Measurements from ENCODE around the gene SOX2.
A peak's percentile ranks its signal among the peaks of the same experiment; 100 is the strongest.

SOX2 gene

DNA sequence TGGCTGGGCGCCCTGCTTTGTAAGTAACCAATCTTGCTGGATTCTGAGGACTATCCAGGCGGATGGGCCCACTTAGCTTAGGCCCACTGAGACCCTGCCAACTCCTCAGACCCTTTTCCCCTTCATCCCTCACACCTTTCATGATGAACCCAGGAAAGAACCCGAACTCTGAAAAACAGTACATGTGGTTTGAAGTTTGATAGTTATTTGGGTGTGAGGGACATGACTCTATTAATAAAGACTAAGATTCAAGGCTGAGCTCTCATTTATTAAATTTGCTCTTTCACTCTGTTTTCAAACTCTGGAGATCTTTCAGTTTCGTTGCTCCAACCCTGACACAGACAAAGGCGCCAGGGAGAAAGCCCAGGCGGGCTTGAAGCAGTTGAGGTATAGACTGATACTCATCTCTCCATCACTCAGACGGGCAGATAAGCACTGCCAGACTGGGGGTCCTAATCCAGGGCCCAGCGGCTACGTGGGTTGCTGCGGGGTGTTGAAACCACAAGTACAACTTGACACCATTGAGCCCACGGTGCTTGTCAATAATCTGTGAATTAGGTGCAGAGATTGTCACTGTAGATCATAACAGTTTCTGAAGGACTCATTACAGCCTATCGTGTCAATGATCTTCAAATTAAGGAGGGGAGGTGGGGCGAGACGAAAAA is 7.2 kb upstream of the SOX2 start:
- DNase-seq: no peak

GRCh38 chr3:181705086-181705480 is 6.6 kb upstream of the SOX2 start:
- DNase-seq: no peak

- no peak for DNase-seq
Measured at GRCh38 chr3:181707980-181708379, 3.7 kb upstream of the SOX2 start.

- DNase-seq: peak; percentile 24
Measured at GRCh38 chr3:181709537-181710279, 2.0 kb upstream of the SOX2 start.

DNA sequence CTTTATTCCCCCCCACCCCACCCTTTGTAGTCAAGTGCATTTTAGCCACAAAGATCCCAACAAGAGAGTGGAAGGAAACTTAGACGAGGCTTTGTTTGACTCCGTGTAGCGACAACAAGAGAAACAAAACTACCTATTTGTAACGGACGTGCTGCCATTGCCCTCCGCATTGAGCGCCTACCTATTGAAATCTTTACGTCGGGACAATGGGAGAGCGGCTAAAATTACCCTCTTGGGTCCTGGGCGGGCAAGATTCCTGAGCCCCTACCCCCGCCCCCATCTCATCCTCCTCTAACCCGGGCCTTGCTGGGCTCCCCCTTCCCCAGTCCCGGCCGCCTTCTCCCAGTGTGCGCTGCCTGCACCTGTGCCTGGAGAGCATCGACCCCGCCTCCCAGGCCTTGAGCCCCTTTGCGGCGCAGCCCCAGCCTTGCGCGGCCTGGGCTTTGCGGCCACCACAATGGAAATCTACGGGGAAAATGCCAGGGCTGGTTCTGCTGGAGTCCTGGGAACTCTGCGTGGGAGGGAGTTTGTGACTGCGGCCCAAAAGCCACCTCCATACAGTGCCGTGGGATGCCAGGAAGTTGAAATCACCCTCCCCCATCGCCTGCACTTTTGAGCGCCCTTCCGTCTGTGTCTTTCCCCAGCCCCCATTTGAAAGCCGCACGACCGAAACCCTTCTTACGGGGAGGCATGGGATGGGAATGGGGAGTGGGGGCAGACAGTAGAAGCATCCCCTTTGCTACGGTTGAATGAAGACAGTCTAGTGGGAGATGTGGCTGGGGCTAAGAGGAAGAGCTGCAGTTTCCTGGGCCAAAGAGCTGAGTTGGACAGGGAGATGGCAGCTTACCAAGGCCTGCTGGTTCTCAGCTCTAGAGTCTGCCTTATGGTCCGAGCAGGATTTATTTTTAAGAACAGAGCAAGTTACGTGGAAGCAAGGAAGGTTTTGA is 1.1 kb upstream of the SOX2 start:
- DNase-seq: no peak

GRCh38 chr3:181712226-181712552 is 464 bp downstream of the SOX2 start:
- no peak for DNase-seq

GRCh38 chr3:181712553-181713279 is 991 bp downstream of the SOX2 start:
- DNase-seq: no peak

DNA sequence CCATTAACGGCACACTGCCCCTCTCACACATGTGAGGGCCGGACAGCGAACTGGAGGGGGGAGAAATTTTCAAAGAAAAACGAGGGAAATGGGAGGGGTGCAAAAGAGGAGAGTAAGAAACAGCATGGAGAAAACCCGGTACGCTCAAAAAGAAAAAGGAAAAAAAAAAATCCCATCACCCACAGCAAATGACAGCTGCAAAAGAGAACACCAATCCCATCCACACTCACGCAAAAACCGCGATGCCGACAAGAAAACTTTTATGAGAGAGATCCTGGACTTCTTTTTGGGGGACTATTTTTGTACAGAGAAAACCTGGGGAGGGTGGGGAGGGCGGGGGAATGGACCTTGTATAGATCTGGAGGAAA is 1.5 kb downstream of the SOX2 start:
- DNase-seq: no peak

- DNase-seq: no peak
Measured at GRCh38 chr3:181713676-181714612, 2.2 kb downstream of the SOX2 start.

- no peak for DNase-seq
Measured at GRCh38 chr3:181715571-181716340, 4.0 kb downstream of the SOX2 start.

- no peak for DNase-seq
Measured at GRCh38 chr3:181716966-181717365, 5.2 kb downstream of the SOX2 start.

- no peak for DNase-seq
Measured at GRCh38 chr3:181717549-181718171, 5.9 kb downstream of the SOX2 start.

GRCh38 chr3:181718369-181718768 is 6.6 kb downstream of the SOX2 start:
- no peak for DNase-seq

DNA sequence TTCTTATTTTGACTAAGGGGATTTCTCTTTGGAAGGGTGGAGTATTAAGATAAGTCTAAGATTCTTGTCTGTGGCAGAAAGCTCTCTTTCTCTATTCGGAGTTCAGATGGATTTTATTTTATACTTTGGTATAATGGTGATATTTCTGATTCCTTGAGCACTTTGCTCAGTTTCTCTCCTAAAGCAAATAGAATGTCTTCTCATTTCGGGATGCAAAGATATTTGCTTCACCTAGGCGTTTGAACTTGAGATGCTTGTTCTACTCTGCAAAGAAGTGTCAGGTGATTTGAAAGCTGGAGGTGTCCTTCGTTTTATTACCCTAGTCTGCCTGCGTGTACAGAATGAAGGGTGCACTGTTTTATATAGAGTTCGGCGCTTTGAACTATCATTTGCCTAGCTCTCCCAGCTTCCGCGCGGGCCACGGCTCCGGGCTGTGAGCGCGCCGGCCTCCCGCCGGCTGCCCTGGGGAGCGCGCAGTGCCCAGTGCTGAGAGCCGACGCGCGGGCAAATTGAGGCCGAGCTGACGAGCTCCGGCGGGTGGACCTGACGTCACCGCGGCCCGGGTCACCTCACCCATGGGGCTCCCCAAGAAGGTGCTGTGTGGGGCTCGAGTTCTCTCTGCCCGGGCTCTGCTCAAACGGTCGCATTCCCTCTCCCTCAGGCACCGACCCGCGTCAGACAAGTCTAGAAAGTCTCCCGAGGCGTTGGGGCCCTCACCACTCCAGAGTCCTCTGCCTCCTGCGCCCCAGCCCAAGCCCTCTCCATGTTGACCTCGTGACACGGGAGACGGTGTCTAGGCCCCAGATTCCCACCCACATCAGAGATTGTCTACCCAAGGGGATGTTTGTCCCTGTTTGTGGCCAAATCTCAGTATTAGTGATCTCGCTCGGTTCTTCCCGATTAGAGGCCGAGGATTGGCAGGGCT is 7.5 kb downstream of the SOX2 start:
- DNase-seq: no peak

DNA sequence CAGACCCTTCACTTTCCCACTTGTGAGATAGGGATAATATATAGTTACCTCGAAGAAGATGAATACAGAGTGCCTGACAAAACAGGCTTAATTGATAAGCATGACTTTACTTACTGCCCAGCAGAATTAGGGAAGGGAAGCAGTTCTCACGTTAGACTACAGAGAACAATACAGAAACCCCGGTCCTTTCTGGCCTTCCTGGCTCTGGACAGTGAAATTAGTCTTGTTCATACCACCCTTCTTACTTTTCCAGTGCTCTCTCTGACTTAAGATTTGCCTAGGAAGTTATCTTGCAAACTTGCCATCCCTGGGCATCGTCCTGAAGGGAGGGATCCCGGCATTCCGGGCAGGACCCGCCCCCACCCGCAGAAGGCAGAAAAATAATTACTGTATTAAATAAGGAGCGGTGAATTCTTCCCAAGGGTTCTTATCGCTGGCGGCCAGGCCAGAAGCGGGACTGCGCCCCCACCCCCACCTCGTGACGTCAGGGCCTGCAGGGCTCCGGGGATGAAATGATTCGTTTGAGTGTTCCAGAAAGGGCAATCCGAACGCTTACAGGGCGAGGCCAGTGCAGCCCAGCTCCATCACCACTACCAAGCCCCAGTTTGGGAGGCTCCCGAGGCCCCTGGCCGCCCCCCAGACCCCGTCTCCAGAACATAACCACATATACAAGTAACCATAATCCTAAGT is 8.4 kb downstream of the SOX2 start:
- no peak for DNase-seq

DNA sequence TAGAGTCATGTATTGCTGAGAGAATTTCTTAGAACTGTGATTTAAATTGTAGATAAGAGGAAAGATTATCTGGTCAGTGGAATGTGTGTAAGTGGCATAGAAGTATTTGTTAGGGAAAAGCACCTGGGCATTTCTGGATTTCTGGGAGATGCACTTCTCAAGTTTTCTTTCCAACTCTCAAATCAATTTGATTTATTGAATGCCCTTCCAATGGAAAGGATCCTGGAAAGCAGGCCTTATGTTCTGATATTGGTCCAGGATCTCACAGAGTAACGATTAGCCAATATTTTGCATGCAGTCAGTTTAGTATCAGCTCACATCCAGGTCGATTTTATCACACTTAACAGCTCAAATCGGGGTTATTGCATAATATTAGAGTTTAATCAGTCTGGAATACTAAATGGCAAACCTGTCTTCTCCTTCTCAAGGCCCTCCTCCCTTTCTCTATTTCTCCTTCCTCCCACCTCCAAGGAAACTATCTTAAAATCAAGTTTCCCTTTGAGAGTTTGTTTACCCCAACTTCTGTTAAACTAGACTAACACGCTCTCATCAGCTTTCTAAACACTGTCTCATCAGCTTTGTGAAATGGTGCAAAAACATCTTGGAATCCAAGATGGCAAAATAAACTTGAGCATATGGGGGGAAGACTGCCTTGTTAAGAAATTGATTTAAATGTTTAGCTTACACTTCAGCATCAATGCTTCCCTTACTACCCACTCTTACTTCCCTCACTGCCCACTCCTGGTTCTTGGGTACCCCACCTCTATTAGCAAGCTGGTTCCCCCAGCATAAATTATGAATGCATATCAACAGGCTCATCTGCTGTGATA is 9.5 kb downstream of the SOX2 start:
- no peak for DNase-seq

DNA sequence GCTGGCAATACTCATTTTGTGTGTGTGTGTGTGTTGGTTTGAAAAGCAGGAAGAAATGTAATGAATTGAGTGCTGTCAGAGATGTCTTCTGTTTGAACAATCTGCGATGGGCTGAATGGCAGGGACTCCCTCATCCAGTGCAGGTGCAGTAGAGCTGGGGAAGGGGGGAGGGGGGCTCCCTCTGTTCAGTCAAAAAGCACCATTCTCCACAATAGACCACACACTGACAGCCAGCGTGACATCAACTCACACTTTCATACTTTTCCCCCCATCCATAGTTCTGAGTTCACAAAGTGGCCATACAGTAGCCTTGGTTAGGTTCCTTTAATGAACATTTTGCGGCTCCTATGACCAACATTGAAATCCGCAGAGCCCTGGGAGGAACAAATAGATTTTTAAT is 10.4 kb downstream of the SOX2 start:
- DNase-seq: no peak

Data from effector CD4-positive, alpha-beta T cell (primary cell).